ENCODE data around the gene GPR78.

The GPR78 gene

DNA sequence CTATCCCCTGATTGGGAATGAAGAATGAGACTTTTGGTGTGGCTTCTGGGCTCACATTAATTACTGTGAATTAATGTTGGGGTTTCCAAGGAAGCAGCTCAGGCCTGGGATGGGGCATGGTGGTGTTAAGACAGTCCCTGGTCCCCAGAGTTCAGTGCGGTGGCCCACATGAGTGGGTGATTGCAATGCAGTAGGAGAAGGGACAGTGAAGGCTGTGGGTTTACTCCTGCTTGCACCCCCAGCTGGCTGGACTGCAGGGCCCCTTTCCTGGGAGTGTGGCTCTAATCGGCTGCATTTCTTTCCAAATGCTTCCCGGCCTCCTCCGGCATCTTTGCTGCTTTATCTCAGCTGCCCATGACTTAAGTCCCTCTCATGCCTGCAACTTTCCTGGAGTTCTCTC lies 28.2 kb upstream of the GPR78 start:
- Histone ChIP-seq H3K4me3 (no peak overlapping the region), H3K27ac (no peak overlapping the region)
- DNase-seq (ENCODE audit: low spot score): no peak
- TF ChIP-seq, protein P1, sequence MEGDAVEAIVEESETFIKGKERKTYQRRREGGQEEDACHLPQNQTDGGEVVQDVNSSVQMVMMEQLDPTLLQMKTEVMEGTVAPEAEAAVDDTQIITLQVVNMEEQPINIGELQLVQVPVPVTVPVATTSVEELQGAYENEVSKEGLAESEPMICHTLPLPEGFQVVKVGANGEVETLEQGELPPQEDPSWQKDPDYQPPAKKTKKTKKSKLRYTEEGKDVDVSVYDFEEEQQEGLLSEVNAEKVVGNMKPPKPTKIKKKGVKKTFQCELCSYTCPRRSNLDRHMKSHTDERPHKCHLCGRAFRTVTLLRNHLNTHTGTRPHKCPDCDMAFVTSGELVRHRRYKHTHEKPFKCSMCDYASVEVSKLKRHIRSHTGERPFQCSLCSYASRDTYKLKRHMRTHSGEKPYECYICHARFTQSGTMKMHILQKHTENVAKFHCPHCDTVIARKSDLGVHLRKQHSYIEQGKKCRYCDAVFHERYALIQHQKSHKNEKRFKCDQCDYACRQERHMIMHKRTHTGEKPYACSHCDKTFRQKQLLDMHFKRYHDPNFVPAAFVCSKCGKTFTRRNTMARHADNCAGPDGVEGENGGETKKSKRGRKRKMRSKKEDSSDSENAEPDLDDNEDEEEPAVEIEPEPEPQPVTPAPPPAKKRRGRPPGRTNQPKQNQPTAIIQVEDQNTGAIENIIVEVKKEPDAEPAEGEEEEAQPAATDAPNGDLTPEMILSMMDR (IDR thresholded peaks at IDR 0.05): no peak

DNA sequence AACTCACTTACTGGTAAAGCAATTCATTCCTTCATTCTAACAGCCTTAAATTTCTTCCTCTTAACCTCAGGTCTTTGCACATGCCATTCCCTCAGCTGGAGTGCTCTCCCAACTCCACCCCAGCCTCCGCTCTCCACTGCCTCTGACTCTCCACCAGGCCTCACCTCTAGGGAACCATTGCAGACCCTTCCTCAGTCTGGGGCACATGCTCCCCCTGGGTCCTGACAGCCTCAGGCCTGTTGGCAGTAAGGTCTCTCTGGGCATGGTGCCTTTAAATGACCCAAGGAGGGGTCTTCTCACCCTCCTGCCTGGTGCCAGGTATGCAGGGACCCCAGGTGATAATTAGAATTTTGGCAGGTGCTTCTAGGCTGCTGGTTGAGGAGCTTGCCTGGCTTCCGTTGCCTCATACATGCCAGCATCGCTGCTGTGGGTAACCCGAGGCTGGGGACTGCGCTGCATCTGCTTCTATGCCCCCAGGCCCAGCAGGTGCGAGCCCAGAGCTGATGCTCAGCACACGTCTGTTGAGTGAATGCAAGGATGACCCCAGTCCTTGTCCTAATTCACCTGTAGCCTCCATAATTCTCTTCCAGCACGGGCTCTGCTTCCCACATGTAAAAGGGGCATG lies 27.5 kb upstream of the GPR78 start:
- no peak for DNase-seq (ENCODE audit: low spot score)
- TF ChIP-seq, protein P1 (IDR thresholded peaks at IDR 0.05): no peak
- H3K4me3 ChIP-seq: no peak overlapping the region
- no peak overlapping the region for H3K27ac ChIP-seq

DNA sequence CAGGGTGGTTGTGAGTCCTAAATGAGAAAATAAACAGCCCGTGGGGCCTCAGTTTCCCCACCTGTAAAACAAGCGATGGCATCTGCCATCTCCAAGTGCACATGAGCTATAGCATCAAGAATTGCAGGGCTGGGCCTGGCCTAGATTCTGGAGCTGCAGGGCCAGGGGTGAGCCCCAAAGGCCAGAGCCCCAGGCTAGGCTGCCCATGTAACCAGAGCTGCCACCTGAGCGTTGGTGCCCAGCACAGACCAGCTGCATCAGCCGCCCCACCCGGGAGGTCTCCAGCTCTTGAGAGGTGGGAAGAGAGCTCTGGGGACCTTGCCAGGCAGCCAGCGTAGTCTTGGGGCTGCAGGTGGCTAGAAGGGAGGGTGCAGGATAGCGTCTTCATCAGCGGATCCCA lies 27.0 kb upstream of the GPR78 start:
- DNase-seq (ENCODE audit: low spot score): no peak
- TF ChIP-seq, protein P1 (IDR thresholded peaks at IDR 0.05): no peak
- H3K27ac ChIP-seq: no peak overlapping the region
- H3K4me3 ChIP-seq: no peak overlapping the region

DNA sequence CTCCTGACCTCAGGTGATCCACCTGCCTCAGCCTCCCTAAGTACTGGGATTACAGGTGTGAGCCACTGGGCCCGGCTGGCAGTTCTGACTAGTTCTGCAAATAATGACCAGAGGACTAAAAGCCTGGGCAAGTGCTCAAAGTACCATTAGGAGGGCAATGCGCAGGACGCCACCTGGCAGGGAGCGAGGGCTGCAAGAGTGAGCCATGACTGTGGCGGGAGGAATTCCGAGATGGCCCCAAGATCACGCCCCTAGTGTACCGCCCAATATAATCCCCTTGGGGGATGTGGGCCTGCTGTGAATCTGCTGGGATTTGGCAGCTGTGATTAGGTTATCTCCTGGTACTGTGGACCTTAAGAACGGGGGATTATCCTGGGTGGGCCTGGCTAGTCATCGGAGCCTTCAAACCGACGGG lies 26.2 kb upstream of the GPR78 start:
- TF ChIP-seq, protein P1 (IDR thresholded peaks at IDR 0.05): no peak
- Histone ChIP-seq H3K4me3 (no peak overlapping the region), H3K27ac (no peak overlapping the region)
- DNase-seq (ENCODE audit: low spot score): no peak

DNA sequence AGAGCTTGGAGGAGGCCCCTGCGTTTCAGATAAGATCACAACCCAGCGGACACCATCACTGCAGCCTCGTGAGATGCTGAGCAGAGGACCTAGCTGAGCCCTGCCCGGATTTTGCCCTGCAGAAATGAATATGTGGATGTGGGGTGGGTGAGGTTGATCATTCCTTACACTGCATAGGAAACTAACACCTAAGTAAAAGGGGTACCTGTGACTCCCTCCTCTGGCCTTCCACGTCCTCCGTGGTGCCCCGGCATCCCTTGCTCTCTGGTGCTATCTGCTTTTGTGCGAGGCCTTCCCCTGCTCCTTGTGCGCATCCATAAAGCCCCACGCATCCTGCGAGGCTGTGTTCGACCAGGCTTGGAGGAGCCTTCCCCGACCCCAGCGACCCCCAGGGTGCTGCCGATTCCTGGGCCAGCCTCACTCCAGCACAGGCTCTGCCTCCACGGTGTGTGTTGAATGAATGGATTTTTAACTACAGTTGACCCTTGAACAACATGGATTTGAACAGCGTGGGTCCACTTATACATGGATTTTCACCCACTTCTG lies 25.6 kb upstream of the GPR78 start:
- DNase-seq (ENCODE audit: low spot score): no peak
- TF ChIP-seq, protein P1 (IDR thresholded peaks at IDR 0.05): no peak

DNA sequence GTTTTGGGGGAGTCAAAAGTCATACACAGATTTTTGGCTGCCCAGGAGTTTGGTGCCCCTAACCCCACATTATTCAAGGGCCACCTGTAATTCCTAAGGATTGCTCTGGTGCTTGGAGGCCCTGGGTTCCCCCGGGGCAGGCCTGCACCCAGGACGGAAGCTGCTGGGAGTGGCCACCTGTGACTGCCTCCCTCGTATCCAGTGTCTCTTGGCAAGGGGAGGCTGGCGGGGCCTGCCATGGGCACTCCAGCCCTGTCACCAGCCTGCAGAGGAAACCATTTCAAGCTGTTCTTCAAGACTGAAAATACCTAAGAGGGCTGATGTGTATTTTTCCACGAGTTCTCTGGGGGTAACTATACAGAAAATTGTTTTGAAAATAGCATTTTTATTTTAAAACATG lies 24.5 kb upstream of the GPR78 start:
- TF ChIP-seq, protein P1 (IDR thresholded peaks at IDR 0.05): no peak
- H3K27ac ChIP-seq: no peak overlapping the region
- no peak for DNase-seq (ENCODE audit: low spot score)
- H3K4me3 ChIP-seq: no peak overlapping the region

More for the DNA sequence above, 25.6 kb upstream of the GPR78 start:
- H3K27ac ChIP-seq: no peak overlapping the region
- no peak overlapping the region for H3K4me3 ChIP-seq
